OCI-LY1 (cell line): ENCODE measurements around the gene IPO7.
"Not testable (repeated sequence)": the region's sequence is repeated elsewhere in the genome, so short reads cannot be mapped to it uniquely, and the experiment has no call there.

Experiments
- H2AFZ ChIP-seq: fragments of 200-600 bp; sonication (generic), shearing (Covaris generic); 2 replicates; pipeline ENCODE4 v1.6.0; 2014; ENCODE audit warnings: antibody characterized with exemption, mild to moderate bottlenecking, low read length
- H3F3A ChIP-seq: fragments of 200-600 bp; sonication (generic), shearing (Covaris generic); 2 replicates; pipeline ENCODE4 v1.6.0; 2014; ENCODE audit warnings: mild to moderate bottlenecking, antibody characterized with exemption, low read length, moderate library complexity; ENCODE audit not compliant: insufficient read depth
- H3K27ac ChIP-seq: fragments of 200-600 bp; sonication (generic); 2 replicates; pipeline ENCODE4 v1.5.1; 2014; ENCODE audit warnings: low read length, mixed run types, mild to moderate bottlenecking, low read depth; ENCODE audit not compliant: poor library complexity, severe bottlenecking
- H3K27me3 ChIP-seq: fragments of 200-600 bp; sonication (generic); 2 replicates; pipeline ENCODE4 v1.6.0; 2014; ENCODE audit warnings: antibody characterized with exemption, mild to moderate bottlenecking, low read length, moderate library complexity; ENCODE audit not compliant: insufficient read depth
- H3K36me3 ChIP-seq: fragments of 200-600 bp; sonication (generic); 2 replicates; pipeline ENCODE4 v1.6.1; 2014; ENCODE audit warnings: mild to moderate bottlenecking, antibody characterized with exemption, low read length, moderate library complexity, mixed read lengths; ENCODE audit not compliant: insufficient read depth
- H3K4me1 ChIP-seq: fragments of 200-600 bp; sonication (generic); 2 replicates; pipeline ENCODE4 v1.5.1; 2014; ENCODE audit warnings: mild to moderate bottlenecking, low read length, moderate library complexity; ENCODE audit not compliant: insufficient read depth, severe bottlenecking
- H3K4me2 ChIP-seq: fragments of 200-600 bp; sonication (generic), shearing (Covaris generic); 2 replicates; pipeline ENCODE4 v1.6.1; 2014; ENCODE audit warnings: low read length
- H3K4me3 ChIP-seq: fragments of 200-600 bp; sonication (generic); 2 replicates; pipeline ENCODE4 v1.5.1; 2014; ENCODE audit warnings: low read length, low read depth, mild to moderate bottlenecking, mixed read lengths; ENCODE audit not compliant: poor library complexity, severe bottlenecking
- H3K79me2 ChIP-seq: fragments of 200-600 bp; shearing (Covaris generic); 2 replicates; pipeline ENCODE4 v1.6.1; 2016; ENCODE audit warnings: mixed run types, low read length, mixed read lengths; ENCODE audit not compliant: insufficient read depth
- H3K9ac ChIP-seq: fragments of 200-600 bp; sonication (generic), shearing (Covaris generic); 2 replicates; pipeline ENCODE4 v1.6.1; 2014; ENCODE audit warnings: mild to moderate bottlenecking, low read length, mixed read lengths
- H3K9me2 ChIP-seq: fragments of 200-600 bp; sonication (generic), shearing (Covaris generic); 2 replicates; pipeline ENCODE4 v1.6.1; 2014; ENCODE audit warnings: low read depth, mild to moderate bottlenecking, low read length, mixed read lengths
- H3K9me3 ChIP-seq: fragments of 200-600 bp; shearing (Covaris generic); 2 replicates; pipeline ENCODE4 v1.6.1; 2014; ENCODE audit warnings: low read length, mixed read lengths
- H4K20me1 ChIP-seq: fragments of 200-600 bp; sonication (generic), shearing (Covaris generic); 2 replicates; pipeline ENCODE4 v1.6.0; 2016; ENCODE audit warnings: mild to moderate bottlenecking, low read length; ENCODE audit not compliant: insufficient read depth
- EZH2 ChIP-seq: fragments of 200-600 bp; sonication (generic), shearing (Covaris generic); IDR thresholded peaks from 2 replicates; pipeline ENCODE4 v1.8.0; 2017; ENCODE audit warnings: borderline replicate concordance, mixed run types, mild to moderate bottlenecking, antibody characterized with exemption, low read length, moderate library complexity, mixed read lengths
- TF ChIP-seq, protein P1 (sequence below): fragments of 200-600 bp; sonication (generic), shearing (Covaris generic); IDR thresholded peaks from 2 replicates; pipeline ENCODE4 v1.5.1; 2017; ENCODE audit warnings: mild to moderate bottlenecking, antibody characterized with exemption, low read length, moderate library complexity, mixed read lengths

Gene IPO7

DNA sequence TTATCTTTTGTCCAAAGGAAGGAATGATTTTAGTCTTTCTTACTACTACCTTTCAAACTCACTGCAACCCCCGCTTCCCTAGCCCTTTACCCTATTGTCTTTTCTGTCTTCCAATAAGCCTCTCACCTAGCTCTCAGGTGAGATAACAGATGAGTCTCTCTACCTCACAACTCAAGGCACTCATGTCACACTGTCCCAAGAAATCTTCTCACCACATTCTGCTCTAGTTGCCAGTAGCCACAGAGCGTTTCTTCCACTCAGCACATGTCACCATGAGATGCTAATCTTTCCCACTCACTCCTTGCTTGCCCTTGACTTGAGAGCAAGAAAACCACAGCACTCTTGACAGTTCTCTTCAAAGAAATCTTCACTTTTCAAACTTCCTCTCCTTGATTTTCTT, 37.4 kb upstream of the IPO7 start:
- Histone ChIP-seq H3K9me3 (no peaks in the 10 kb centered on the region), H3K9me2 (no peaks in the 10 kb centered on the region), H4K20me1 (no peaks in the 10 kb centered on the region), H3K36me3 (no peaks in the 10 kb centered on the region), H2AFZ (no peak overlapping the region), H3K79me2 (no peaks in the 10 kb centered on the region), H3K4me1 (no peaks in the 10 kb centered on the region), H3F3A (no peaks in the 10 kb centered on the region), H3K4me3 (no peak overlapping the region), H3K27me3 (0 out of 2 replicates have a peak, but pooled peaks cover 3% of the 10 kb centered on the region), H3K4me2 (no peak overlapping the region), H3K27ac (no peak overlapping the region), H3K9ac (no peak overlapping the region)
- TF ChIP-seq, protein P1, sequence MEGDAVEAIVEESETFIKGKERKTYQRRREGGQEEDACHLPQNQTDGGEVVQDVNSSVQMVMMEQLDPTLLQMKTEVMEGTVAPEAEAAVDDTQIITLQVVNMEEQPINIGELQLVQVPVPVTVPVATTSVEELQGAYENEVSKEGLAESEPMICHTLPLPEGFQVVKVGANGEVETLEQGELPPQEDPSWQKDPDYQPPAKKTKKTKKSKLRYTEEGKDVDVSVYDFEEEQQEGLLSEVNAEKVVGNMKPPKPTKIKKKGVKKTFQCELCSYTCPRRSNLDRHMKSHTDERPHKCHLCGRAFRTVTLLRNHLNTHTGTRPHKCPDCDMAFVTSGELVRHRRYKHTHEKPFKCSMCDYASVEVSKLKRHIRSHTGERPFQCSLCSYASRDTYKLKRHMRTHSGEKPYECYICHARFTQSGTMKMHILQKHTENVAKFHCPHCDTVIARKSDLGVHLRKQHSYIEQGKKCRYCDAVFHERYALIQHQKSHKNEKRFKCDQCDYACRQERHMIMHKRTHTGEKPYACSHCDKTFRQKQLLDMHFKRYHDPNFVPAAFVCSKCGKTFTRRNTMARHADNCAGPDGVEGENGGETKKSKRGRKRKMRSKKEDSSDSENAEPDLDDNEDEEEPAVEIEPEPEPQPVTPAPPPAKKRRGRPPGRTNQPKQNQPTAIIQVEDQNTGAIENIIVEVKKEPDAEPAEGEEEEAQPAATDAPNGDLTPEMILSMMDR: no peak
- no peak for TF ChIP-seq EZH2

DNA sequence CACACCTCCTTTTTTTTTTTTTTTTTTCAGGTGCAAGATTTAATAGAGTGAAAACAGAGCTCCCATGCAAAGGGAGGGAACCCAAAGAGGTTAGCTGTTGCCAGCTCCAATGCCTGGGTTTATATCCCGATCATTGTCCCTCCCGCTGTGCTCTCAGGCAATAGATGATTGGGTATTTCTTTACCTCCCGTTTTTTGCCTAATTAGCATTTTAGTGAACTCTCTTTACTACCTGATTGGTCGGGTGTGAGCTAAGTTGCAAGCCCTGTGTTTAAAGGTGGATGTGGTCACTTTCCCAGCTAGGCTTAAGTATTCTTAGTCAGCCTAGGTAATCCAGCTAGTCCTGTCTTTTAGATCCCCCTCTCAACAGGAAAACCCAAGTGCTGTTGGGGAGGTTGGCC, 36.7 kb upstream of the IPO7 start:
- H3K9ac ChIP-seq, H3K4me1 ChIP-seq, H3K9me2 ChIP-seq, H3F3A ChIP-seq, H3K9me3 ChIP-seq, H3K27ac ChIP-seq, H3K4me3 ChIP-seq, H4K20me1 ChIP-seq, H3K79me2 ChIP-seq, H3K4me2 ChIP-seq, H2AFZ ChIP-seq, H3K27me3 ChIP-seq, H3K36me3 ChIP-seq: not testable (repeated sequence)

DNA sequence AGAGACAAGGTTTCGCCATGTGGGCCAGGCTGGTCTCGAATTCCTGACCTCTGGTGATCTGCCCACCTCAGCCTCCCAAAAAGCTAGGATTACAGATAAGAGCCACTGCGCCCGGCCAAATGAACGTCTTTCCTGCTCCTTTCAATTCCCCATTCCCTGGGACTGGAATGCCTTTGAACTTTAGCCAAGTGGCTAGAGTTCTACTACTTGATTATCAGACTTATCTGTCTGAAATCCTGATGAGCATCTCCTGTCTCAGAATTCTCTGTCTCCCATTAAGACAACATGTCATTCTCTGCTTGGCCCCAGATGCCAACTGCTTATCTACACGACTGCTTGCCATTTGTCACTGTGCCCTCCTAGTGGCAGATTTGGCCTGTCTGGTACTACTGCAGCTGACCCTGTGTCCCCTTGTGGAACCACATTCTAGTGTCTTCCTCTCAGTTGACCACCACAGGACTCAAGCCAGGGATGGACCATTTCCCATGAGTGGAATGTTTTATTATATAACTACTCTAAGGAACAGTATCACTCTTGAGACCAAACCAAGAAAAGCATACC, 33.1 kb upstream of the IPO7 start:
- H3K36me3 ChIP-seq: no peaks in the 10 kb centered on the region; the same call in 1 of the 2 replicates
- H3K4me1 ChIP-seq: no peaks in the 10 kb centered on the region
- H3F3A ChIP-seq: no peaks in the 10 kb centered on the region
- TF ChIP-seq EZH2: no peak
- TF ChIP-seq, protein P1: no peak
- no peaks in the 10 kb centered on the region for H4K20me1 ChIP-seq
- H3K4me2 ChIP-seq: no peak overlapping the region
- H3K4me3 ChIP-seq: no peak overlapping the region
- no peaks in the 10 kb centered on the region for H3K9me2 ChIP-seq
- H3K79me2 ChIP-seq: no peaks in the 10 kb centered on the region
- H3K27me3 ChIP-seq: no peaks in the 10 kb centered on the region
- H3K27ac ChIP-seq: no peak overlapping the region
- H3K9ac ChIP-seq: no peak overlapping the region
- H3K9me3 ChIP-seq: no peaks in the 10 kb centered on the region
- no peak overlapping the region for H2AFZ ChIP-seq

DNA sequence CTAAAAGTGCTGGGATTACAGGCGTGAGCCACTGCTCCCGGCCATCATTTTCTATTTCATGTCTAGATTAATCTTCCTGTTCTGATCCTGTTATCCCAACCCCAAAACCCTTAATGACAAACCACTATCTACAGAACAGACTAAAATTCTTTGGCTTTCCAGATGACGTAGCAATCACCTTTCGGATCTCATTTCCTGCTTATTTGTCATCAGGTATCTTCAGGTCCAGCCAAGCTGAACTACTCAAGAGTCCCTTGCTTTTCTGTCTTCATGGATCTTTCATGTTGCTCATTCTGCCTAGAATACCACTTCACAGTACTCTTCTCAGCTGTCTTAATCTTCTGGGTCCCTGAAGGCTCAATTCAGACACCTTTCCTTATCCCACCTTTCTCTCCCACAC, 27.4 kb upstream of the IPO7 start:
- Histone ChIP-seq H3K4me2 (no peak overlapping the region), H3K27ac (no peak overlapping the region), H2AFZ (no peak overlapping the region)

DNA sequence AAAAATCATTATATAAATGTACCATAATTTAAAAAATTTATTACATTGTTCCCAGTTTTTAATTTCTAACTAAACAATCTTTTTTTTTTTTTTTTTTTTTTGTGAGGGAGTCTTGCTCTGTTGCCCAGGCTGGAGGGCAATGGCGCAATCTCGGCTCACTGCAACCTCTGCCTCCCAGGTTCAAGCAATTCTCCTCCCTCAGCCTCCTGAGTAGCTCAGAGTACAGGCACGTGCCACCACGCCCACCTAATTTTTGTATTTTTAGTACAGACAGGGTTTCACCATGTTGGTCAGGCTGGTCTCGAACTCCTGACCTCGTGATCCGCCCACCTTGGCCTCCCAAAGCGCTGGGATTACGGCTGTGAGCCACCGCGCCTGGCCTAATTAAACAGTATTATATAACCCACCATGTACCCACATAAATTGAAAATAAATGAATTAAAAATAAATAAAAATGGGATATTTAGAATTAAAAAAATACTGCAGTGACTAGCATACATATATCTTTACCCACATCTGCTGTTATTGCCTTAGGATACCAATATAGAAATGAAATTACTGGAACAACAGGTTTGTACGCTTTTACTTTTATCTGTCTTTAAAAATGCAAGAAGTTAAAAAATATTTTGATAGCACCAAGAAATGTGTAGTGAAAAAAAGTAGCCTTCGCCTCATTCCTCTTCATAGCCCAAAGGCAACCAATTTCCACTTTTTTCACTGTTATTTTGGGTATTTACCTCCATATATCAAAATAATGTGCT, 23.4 kb upstream of the IPO7 start:
- peaks cover 13% of the 10 kb centered on the region for H3K4me1 ChIP-seq
- not testable (repeated sequence) for H3K36me3 ChIP-seq, H3K4me3 ChIP-seq, H3F3A ChIP-seq, H3K4me2 ChIP-seq, H3K27ac ChIP-seq, H3K27me3 ChIP-seq, H3K79me2 ChIP-seq, H4K20me1 ChIP-seq, H3K9me3 ChIP-seq, H3K9me2 ChIP-seq, H3K9ac ChIP-seq, H2AFZ ChIP-seq

More for the DNA sequence above, 27.4 kb upstream of the IPO7 start:
- Histone ChIP-seq H3F3A (no peaks in the 10 kb centered on the region), H3K4me1 (no peaks in the 10 kb centered on the region), H3K9ac (no peak overlapping the region), H4K20me1 (no peaks in the 10 kb centered on the region), H3K27me3 (no peaks in the 10 kb centered on the region), H3K4me3 (no peak overlapping the region), H3K9me3 (no peaks in the 10 kb centered on the region), H3K36me3 (no peaks in the 10 kb centered on the region; the same call in 1 of the 2 replicates), H3K79me2 (no peaks in the 10 kb centered on the region), H3K9me2 (no peaks in the 10 kb centered on the region)
- TF ChIP-seq, protein P1: no peak
- TF ChIP-seq EZH2: no peak
